ENCODE measurements around the gene R3HDM4. TPM values are rescaled to one million over a fixed set of nuclear protein-coding genes. Genes with fewer than 3 reads are reported as not detected.

Gene R3HDM4
- total and polyA plus RNA-seq, 9 of the 15 experiments (the other 6 are each of a cell fraction or from before 2014, with no cell fraction given): 3.2 to 154 (median 59.0) TPM

DNA sequence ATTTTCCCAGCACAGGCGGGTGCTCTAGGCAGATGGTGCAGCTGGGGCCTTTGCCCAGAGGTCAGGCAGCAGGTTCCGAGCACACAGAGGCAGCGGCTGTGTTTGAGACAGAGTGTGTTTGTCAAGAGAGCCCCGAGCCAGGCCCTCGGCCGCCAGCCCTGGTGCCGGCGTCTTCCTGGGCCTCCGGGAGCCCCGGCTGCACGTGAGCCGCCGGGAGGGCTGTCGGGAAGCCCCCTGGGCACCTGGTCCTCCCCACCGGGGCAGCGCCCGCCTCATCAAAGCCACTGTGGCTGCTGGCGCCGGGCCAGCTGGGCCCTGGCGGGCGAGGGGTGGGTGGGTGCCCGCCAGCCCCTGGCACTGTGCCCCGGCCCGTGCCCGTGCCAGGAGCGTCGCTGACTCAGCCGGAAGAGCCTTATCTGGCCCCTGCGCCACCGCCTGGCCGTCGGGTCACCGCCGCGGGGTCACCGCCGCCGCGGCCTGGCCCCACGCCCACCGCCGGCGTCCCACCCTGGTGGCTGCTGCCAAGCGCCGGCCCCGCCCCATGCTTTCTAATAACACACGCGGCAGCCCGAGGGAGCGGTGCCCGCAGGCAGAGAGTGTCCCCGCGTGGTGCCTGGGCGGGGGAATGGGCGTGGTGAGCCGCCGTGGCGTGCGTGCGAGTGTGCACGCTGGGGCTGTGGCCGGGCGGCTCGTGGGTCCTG lies 27.7 kb upstream of the R3HDM4 start:
- FAIRE-seq (no peak), DNase-seq (ENCODE audit: extremely low read depth in 1 of 4, low spot score in 3 of 4) (no peak), ATAC-seq (no peak)
- peaks cover 10% of the 10 kb centered on the region for H3K9me1 ChIP-seq (ENCODE audit: control insufficient read depth, insufficient read depth, low read length)
- ChIA-PET CTCF (ENCODE audit: low intra/inter-chr PET ratio) (no interaction called here), POLR2A (interaction anchor here (1.8 kb wide), 1 partner anchor 21 kb away, joined by 4 read pairs; no protein-coding TSS in a partner anchor)
- no peak overlapping the region for H3K4me3 ChIP-seq
- H2AFZ ChIP-seq (ENCODE audit: low read depth, low read length): no peak overlapping the region
- in situ Hi-C loops (cut with MboI): no loop called here
- 93% methylated on average over 23 of the region's 64 CpGs for WGBS (ENCODE audit: insufficient coverage, low coverage, missing lambda C conversion rate)
- H3K9ac ChIP-seq (ENCODE audit: insufficient read depth in 1 of 2, low read depth in 2 of 2, low read length in 2 of 2): no peak overlapping the region
- H3K9me3 ChIP-seq (replicated peaks; ENCODE audit: control insufficient read depth, insufficient read depth, low read depth, low read length): no peaks in the 10 kb centered on the region
- no TSS peak for BruUV-seq (replicated peaks)
- H3K4me2 ChIP-seq (ENCODE audit: insufficient read depth, low read length): no peak overlapping the region
- no peak overlapping the region for H3K27ac ChIP-seq (ENCODE audit: extremely low read depth, low read depth, low read length)
- intact Hi-C loops (cut with micrococcal nuclease): no loop called here
- H3K4me1 ChIP-seq (replicated peaks in 1 of 2; ENCODE audit: control insufficient read depth in 2 of 2, insufficient read depth in 2 of 2, low read length in 2 of 2): peaks cover 13 to 64% of the 10 kb centered on the region in 2 experiments
- H3K27me3 ChIP-seq (ENCODE audit: control insufficient read depth in 2 of 2, insufficient read depth in 2 of 2, low read length in 2 of 2): no peaks in the 10 kb centered on the region
- peaks cover 74% of the 10 kb centered on the region; the same call in 2 of the 3 replicates for H3K36me3 ChIP-seq (ENCODE audit: control insufficient read depth, insufficient read depth, low read length)
- H3K79me2 ChIP-seq (ENCODE audit: control insufficient read depth, insufficient read depth, low read length): peaks cover 85% of the 10 kb centered on the region
- peaks cover 27% of the 10 kb centered on the region for H4K20me1 ChIP-seq (replicated peaks; ENCODE audit: control insufficient read depth, insufficient read depth, low read length)
- TF ChIP-seq ZNF197 (CRISPR knock-in tag; IDR thresholded peaks at IDR 0.05; ENCODE audit: low read depth) (no peak), RBFOX2 (IDR thresholded peaks at IDR 0.05; ENCODE audit: low read depth, low read length) (0 out of 2 replicates have a peak, but pooled peaks have one; percentile 27), HNRNPL (IDR thresholded peaks at IDR 0.05; ENCODE audit: low read depth, low read length) (peak; percentile 89; the same call in 1 of the 2 replicates), ZNF589 (CRISPR knock-in tag; IDR thresholded peaks at IDR 0.05; ENCODE audit: low read depth) (no peak), SUPT5H (IDR thresholded peaks at IDR 0.05) (no peak)
- TF ChIP-seq, protein P1, sequence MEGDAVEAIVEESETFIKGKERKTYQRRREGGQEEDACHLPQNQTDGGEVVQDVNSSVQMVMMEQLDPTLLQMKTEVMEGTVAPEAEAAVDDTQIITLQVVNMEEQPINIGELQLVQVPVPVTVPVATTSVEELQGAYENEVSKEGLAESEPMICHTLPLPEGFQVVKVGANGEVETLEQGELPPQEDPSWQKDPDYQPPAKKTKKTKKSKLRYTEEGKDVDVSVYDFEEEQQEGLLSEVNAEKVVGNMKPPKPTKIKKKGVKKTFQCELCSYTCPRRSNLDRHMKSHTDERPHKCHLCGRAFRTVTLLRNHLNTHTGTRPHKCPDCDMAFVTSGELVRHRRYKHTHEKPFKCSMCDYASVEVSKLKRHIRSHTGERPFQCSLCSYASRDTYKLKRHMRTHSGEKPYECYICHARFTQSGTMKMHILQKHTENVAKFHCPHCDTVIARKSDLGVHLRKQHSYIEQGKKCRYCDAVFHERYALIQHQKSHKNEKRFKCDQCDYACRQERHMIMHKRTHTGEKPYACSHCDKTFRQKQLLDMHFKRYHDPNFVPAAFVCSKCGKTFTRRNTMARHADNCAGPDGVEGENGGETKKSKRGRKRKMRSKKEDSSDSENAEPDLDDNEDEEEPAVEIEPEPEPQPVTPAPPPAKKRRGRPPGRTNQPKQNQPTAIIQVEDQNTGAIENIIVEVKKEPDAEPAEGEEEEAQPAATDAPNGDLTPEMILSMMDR (IDR thresholded peaks at IDR 0.05 in 2 of 3, conservative IDR thresholded peaks at IDR 0.05 in 1 of 3; ENCODE audit: insufficient read depth in 2 of 3, low read depth in 1 of 3, low read length in 3 of 3): no peak
- TF ChIP-seq, protein P2, sequence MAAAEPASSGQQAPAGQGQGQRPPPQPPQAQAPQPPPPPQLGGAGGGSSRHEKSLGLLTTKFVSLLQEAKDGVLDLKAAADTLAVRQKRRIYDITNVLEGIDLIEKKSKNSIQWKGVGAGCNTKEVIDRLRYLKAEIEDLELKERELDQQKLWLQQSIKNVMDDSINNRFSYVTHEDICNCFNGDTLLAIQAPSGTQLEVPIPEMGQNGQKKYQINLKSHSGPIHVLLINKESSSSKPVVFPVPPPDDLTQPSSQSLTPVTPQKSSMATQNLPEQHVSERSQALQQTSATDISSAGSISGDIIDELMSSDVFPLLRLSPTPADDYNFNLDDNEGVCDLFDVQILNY (CRISPR knock-in tag; IDR thresholded peaks at IDR 0.05): no peak
- TF ChIP-seq, protein P3, sequence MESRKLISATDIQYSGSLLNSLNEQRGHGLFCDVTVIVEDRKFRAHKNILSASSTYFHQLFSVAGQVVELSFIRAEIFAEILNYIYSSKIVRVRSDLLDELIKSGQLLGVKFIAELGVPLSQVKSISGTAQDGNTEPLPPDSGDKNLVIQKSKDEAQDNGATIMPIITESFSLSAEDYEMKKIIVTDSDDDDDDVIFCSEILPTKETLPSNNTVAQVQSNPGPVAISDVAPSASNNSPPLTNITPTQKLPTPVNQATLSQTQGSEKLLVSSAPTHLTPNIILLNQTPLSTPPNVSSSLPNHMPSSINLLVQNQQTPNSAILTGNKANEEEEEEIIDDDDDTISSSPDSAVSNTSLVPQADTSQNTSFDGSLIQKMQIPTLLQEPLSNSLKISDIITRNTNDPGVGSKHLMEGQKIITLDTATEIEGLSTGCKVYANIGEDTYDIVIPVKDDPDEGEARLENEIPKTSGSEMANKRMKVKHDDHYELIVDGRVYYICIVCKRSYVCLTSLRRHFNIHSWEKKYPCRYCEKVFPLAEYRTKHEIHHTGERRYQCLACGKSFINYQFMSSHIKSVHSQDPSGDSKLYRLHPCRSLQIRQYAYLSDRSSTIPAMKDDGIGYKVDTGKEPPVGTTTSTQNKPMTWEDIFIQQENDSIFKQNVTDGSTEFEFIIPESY (CRISPR knock-in tag; IDR thresholded peaks at IDR 0.05): peak; percentile 18; the same call in 1 of the 2 replicates

Measured in K562 (cell line).